Neural progenitor cell (in vitro differentiated cells): ENCODE measurements around the gene MED13L. TPM values are rescaled to one million over a fixed set of nuclear protein-coding genes. Genes with fewer than 3 reads are reported as not detected.

Experiments used
- DNase-seq: peaks from one replicate; pipeline ENCODE4 v3.0.0-alpha.2; 2016; ENCODE audit warnings: low spot score
- H2AFZ ChIP-seq: fragments of 200-600 bp; sonication (generic); replicated peaks from 2 replicates; pipeline ENCODE4 v1.6.1; 2016; ENCODE audit warnings: antibody characterized with exemption
- H3F3A ChIP-seq: fragments of 200-600 bp; sonication (generic); 2 replicates; pipeline ENCODE4 v1.6.1; 2016; ENCODE audit warnings: antibody characterized with exemption, low read depth
- H3K27ac ChIP-seq: fragments of 200-600 bp; sonication (generic); 2 replicates; pipeline ENCODE4 v1.5.1; 2016; ENCODE audit warnings: mild to moderate bottlenecking
- H3K27me3 ChIP-seq: fragments of 200-600 bp; sonication (generic); 2 replicates; pipeline ENCODE4 v1.6.1; 2016; ENCODE audit warnings: mild to moderate bottlenecking, moderate library complexity
- H3K36me3 ChIP-seq: fragments of 200-600 bp; sonication (generic); 2 replicates; pipeline ENCODE4 v1.5.1; 2016
- H3K4me1 ChIP-seq: fragments of 200-600 bp; sonication (generic); 2 replicates; pipeline ENCODE4 v1.6.1; 2016; ENCODE audit warnings: mixed run types
- H3K4me2 ChIP-seq: fragments of 200-600 bp; sonication (generic); 2 replicates; pipeline ENCODE4 v1.6.1; 2016
- H3K4me3 ChIP-seq: fragments of 200-600 bp; sonication (generic); 2 replicates; pipeline ENCODE4 v1.5.1; 2016
- H3K79me2 ChIP-seq: fragments of 200-600 bp; sonication (generic); 2 replicates; pipeline ENCODE4 v1.6.1; 2016; ENCODE audit warnings: low read depth
- H3K9ac ChIP-seq: fragments of 200-600 bp; sonication (generic); 2 replicates; pipeline ENCODE4 v1.6.1; 2016
- H3K9me3 ChIP-seq: fragments of 200-600 bp; sonication (generic); 2 replicates; pipeline ENCODE4 v1.5.1; 2016; ENCODE audit warnings: low read depth
- H4K20me1 ChIP-seq: fragments of 200-600 bp; sonication (generic); 2 replicates; pipeline ENCODE4 v1.6.1; 2016; ENCODE audit warnings: low read depth
- H3K27ac Mint-ChIP-seq: 3 replicates; pipeline ENCODE4 v1.8.0; 2021; ENCODE audit warnings: mixed read lengths
- H3K27me3 Mint-ChIP-seq: 2 replicates; pipeline ENCODE4 v1.8.0; 2022; ENCODE audit warnings: low read depth, mild to moderate bottlenecking, inconsistent platforms, moderate library complexity, mixed read lengths; ENCODE audit not compliant: insufficient read depth
- H3K36me3 Mint-ChIP-seq: 3 replicates; pipeline ENCODE4 v1.8.0; 2021; ENCODE audit warnings: mixed read lengths
- H3K4me1 Mint-ChIP-seq: 3 replicates; pipeline ENCODE4 v1.8.0; 2021; ENCODE audit warnings: mixed read lengths
- H3K4me3 Mint-ChIP-seq: 3 replicates; pipeline ENCODE4 v1.8.0; 2021; ENCODE audit warnings: mild to moderate bottlenecking, moderate library complexity, mixed read lengths
- H3K9me3 Mint-ChIP-seq: 3 replicates; pipeline ENCODE4 v1.8.0; 2020; ENCODE audit warnings: mixed read lengths
- CTCF ChIP-seq: fragments of 200-600 bp; sonication (generic); IDR thresholded peaks from 2 replicates; pipeline ENCODE4 v1.5.1; 2017; ENCODE audit warnings: antibody characterized with exemption, mild to moderate bottlenecking
- EZH2 ChIP-seq: fragments of 200-600 bp; sonication (generic); IDR thresholded peaks from 2 replicates; pipeline ENCODE4 v1.6.1; 2017; ENCODE audit warnings: antibody characterized with exemption, mild to moderate bottlenecking, moderate library complexity
- EZH2phosphoT487 ChIP-seq: fragments of 200-600 bp; sonication (generic); IDR thresholded peaks from 2 replicates; pipeline ENCODE4 v1.6.1; 2017; ENCODE audit warnings: antibody characterized with exemption
- total RNA-seq: library from RNA; depleted of rRNA; stranded (reverse); fragments of >200 nt; gene quantifications from 2 replicates; pipeline ENCODE4 v1.2.3, GENCODE V29; 2015; ENCODE audit warnings: low replicate concordance

MED13L gene
- total RNA-seq, 1 donor from 2014 or later, result 149 TPM

DNA sequence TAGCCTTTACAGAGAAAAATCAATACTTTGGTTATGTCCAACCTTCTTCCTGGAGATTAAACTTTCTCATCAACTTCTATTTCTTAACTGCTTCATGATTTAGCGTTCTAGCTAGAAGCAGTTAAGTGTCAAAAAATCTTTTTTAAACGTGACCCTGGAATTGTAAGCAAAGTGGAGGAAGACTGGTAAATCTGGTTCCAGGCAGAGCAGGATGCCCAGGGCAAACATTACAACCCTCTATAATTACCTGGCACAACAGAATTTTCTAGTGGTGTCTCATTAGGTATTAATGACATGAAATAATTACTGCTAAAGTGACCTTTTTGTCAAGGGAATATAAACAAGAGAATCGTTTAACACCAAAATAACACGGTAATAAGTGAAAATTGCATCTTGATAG, 320.8 kb downstream of the MED13L start:
- Histone ChIP-seq H3F3A (peaks cover 3% of the 10 kb centered on the region), H3K27ac (no peak overlapping the region), H3K9ac (no peak overlapping the region), H2AFZ (no peak overlapping the region), H3K36me3 (no peaks in the 10 kb centered on the region), H3K4me1 (no peaks in the 10 kb centered on the region), H4K20me1 (no peaks in the 10 kb centered on the region), H3K9me3 (no peaks in the 10 kb centered on the region), H3K79me2 (no peaks in the 10 kb centered on the region), H3K4me2 (no peak overlapping the region), H3K27me3 (no peaks in the 10 kb centered on the region), H3K4me3 (no peak overlapping the region)
- Mint-ChIP-seq H3K9me3 (no peaks in the 10 kb centered on the region), H3K27me3 (no peaks in the 10 kb centered on the region), H3K4me3 (no peak overlapping the region), H3K27ac (no peak overlapping the region), H3K36me3 (peaks cover 10% of the 10 kb centered on the region), H3K4me1 (peaks cover 3% of the 10 kb centered on the region)
- DNase-seq, result no peak
- TF ChIP-seq CTCF (no peak), EZH2 (no peak), EZH2phosphoT487 (no peak)

GRCh38 chr12:115956236-115956635, 321.3 kb downstream of the MED13L start:
- H3K36me3 ChIP-seq, result no peaks in the 10 kb centered on the region
- peaks cover 3% of the 10 kb centered on the region for H3K27me3 Mint-ChIP-seq
- no peaks in the 10 kb centered on the region for H3K9me3 ChIP-seq
- no peaks in the 10 kb centered on the region for H3K79me2 ChIP-seq
- peaks cover 7% of the 10 kb centered on the region for H3K36me3 Mint-ChIP-seq
- DNase-seq, result no peak
- H3K4me3 Mint-ChIP-seq, result no peak overlapping the region
- no peak overlapping the region for H3K4me3 ChIP-seq
- no peaks in the 10 kb centered on the region for H3K27me3 ChIP-seq
- no peak overlapping the region for H2AFZ ChIP-seq
- no peaks in the 10 kb centered on the region for H3K4me1 ChIP-seq
- peaks cover 3% of the 10 kb centered on the region for H3F3A ChIP-seq
- no peak overlapping the region for H3K27ac Mint-ChIP-seq
- H4K20me1 ChIP-seq, result no peaks in the 10 kb centered on the region
- TF ChIP-seq EZH2, result no peak
- no peak for TF ChIP-seq EZH2phosphoT487
- TF ChIP-seq CTCF, result no peak
- no peaks in the 10 kb centered on the region for H3K9me3 Mint-ChIP-seq
- H3K9ac ChIP-seq, result no peak overlapping the region
- peaks cover 3% of the 10 kb centered on the region for H3K4me1 Mint-ChIP-seq
- H3K27ac ChIP-seq, result no peak overlapping the region
- H3K4me2 ChIP-seq, result no peak overlapping the region

DNA sequence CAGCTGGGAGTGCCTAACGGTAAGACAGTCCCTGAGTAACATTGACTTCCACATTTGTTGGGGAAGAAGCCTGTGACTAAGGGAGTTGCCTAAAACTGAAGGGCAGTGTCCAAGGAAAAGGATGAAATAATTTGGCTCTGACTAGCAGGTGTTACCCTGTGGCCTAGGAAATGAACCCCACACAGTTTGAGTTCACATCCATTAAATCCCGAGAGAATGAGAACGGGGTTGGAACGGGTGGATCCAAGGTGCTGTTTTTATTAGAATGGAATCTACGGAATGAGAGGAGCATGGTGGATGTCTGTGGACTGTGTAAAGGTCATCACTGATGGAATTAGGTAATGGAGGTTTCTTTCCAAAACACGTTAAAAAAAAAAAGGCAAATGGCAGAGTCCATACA, 324.0 kb downstream of the MED13L start:
- no peaks in the 10 kb centered on the region for H3K9me3 ChIP-seq
- no peak for DNase-seq
- H2AFZ ChIP-seq, result no peak overlapping the region
- no peak overlapping the region for H3K9ac ChIP-seq
- H4K20me1 ChIP-seq, result no peaks in the 10 kb centered on the region
- Mint-ChIP-seq H3K36me3 (peaks cover 4% of the 10 kb centered on the region), H3K9me3 (no peaks in the 10 kb centered on the region), H3K27me3 (peaks cover 6% of the 10 kb centered on the region), H3K27ac (no peak overlapping the region), H3K4me3 (no peak overlapping the region), H3K4me1 (peaks cover 3% of the 10 kb centered on the region)
- H3K4me1 ChIP-seq, result peaks cover 3% of the 10 kb centered on the region
- no peak overlapping the region for H3K27ac ChIP-seq
- peaks cover 8% of the 10 kb centered on the region for H3F3A ChIP-seq
- H3K4me3 ChIP-seq, result no peak overlapping the region
- TF ChIP-seq EZH2phosphoT487 (no peak), EZH2 (no peak), CTCF (no peak)
- H3K36me3 ChIP-seq, result no peaks in the 10 kb centered on the region
- H3K79me2 ChIP-seq, result no peaks in the 10 kb centered on the region
- H3K4me2 ChIP-seq, result no peak overlapping the region
- H3K27me3 ChIP-seq, result no peaks in the 10 kb centered on the region

GRCh38 chr12:115953031-115953430, 324.5 kb downstream of the MED13L start:
- H3K4me1 Mint-ChIP-seq, result peaks cover 7% of the 10 kb centered on the region
- H3K27ac ChIP-seq, result no peak overlapping the region
- H3K27ac Mint-ChIP-seq, result no peak overlapping the region
- H3K4me3 Mint-ChIP-seq, result no peak overlapping the region
- TF ChIP-seq CTCF (no peak), EZH2phosphoT487 (no peak), EZH2 (no peak)
- H4K20me1 ChIP-seq, result no peaks in the 10 kb centered on the region
- no peak overlapping the region for H3K9ac ChIP-seq
- no peaks in the 10 kb centered on the region for H3K27me3 ChIP-seq
- H3F3A ChIP-seq, result peaks cover 12% of the 10 kb centered on the region
- H3K27me3 Mint-ChIP-seq, result peaks cover 6% of the 10 kb centered on the region
- no peaks in the 10 kb centered on the region for H3K9me3 ChIP-seq
- DNase-seq, result no peak
- H3K4me2 ChIP-seq, result no peak overlapping the region
- H3K36me3 Mint-ChIP-seq, result peaks cover 4% of the 10 kb centered on the region
- peaks cover 7% of the 10 kb centered on the region for H3K4me1 ChIP-seq
- H3K79me2 ChIP-seq, result no peaks in the 10 kb centered on the region
- H3K4me3 ChIP-seq, result no peak overlapping the region
- no peak overlapping the region for H2AFZ ChIP-seq
- H3K9me3 Mint-ChIP-seq, result no peaks in the 10 kb centered on the region
- H3K36me3 ChIP-seq, result no peaks in the 10 kb centered on the region
